ENCODE data around the gene FSD1.

Gene FSD1

GRCh38 chr19:4363571-4364304, 59.3 kb downstream of the FSD1 start:
- DNase-seq (ENCODE audit: low read depth in 2 of 2), result no peak

GRCh38 chr19:4365341-4365740, 60.9 kb downstream of the FSD1 start:
- no peak for DNase-seq (ENCODE audit: low read depth in 2 of 2)

- no peak for DNase-seq (ENCODE audit: low read depth in 2 of 2)
Measured at GRCh38 chr19:4365791-4366665, 61.6 kb downstream of the FSD1 start.

- DNase-seq (ENCODE audit: low read depth in 2 of 2), result no peak
Measured at GRCh38 chr19:4366666-4367335, 62.4 kb downstream of the FSD1 start.

- no peak for DNase-seq (ENCODE audit: low read depth in 2 of 2)
Measured at GRCh38 chr19:4367336-4367723, 62.9 kb downstream of the FSD1 start.

GRCh38 chr19:4367781-4368127, 63.4 kb downstream of the FSD1 start:
- no peak for DNase-seq (ENCODE audit: low read depth in 2 of 2)

GRCh38 chr19:4368128-4368820, 63.9 kb downstream of the FSD1 start:
- no peak for DNase-seq (ENCODE audit: low read depth in 2 of 2)

GRCh38 chr19:4369109-4369887, 64.9 kb downstream of the FSD1 start:
- DNase-seq (ENCODE audit: low read depth in 2 of 2), result peak; percentile 37 to 51

- DNase-seq (ENCODE audit: low read depth in 2 of 2), result peak; percentile 66 to 69
Measured at GRCh38 chr19:4369888-4370260, 65.5 kb downstream of the FSD1 start.

- DNase-seq (ENCODE audit: low read depth in 2 of 2), result no peak
Measured at GRCh38 chr19:4370418-4371041, 66.1 kb downstream of the FSD1 start.

GRCh38 chr19:4371247-4372164, 67.1 kb downstream of the FSD1 start:
- no peak for DNase-seq (ENCODE audit: low read depth in 2 of 2)

GRCh38 chr19:4372165-4373012, 68.0 kb downstream of the FSD1 start:
- DNase-seq (ENCODE audit: low read depth in 2 of 2), result no peak

GRCh38 chr19:4373013-4373367, 68.6 kb downstream of the FSD1 start:
- no peak for DNase-seq (ENCODE audit: low read depth in 2 of 2)
